Measurements from ENCODE around the gene NOD1.

DNA sequence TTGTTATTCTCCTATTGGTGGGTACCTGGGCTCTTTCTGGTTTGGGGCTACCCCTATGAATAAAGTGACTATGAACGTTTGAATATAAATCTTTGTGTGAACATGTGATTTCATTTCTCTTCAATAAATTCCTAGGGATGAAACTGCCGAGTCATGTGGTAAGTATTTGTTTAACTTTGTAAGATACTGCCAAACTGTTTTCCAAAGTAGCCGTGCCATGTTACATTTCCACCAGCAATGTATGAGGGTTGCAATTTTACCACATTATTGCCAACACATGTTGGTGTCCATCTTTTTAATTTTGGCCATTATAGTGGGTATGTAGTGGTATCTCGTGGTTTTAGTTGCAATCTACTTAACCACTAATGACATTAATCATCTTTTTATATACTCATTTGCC is 99.5 kb downstream of the NOD1 start:
- TF ChIP-seq CTCF (IDR thresholded peaks at IDR 0.05) (no peak), POLR2A (IDR thresholded peaks at IDR 0.05) (no peak)
